DND-41 (cell line): Measurements from ENCODE around the gene TGFBR2.

Source experiments
- EZH2 ChIP-seq: IDR thresholded peaks from 3 replicates; pipeline ENCODE4 v1.6.1; 2012; ENCODE audit warnings: borderline replicate concordance, low read depth, mild to moderate bottlenecking, moderate library complexity, low read length, inconsistent platforms; ENCODE audit not compliant: severe bottlenecking
- TF ChIP-seq, protein P1 (sequence below): IDR thresholded peaks from 2 replicates; pipeline ENCODE4 v1.5.1; 2012; ENCODE audit warnings: borderline replicate concordance, low read length, moderate library complexity, mild to moderate bottlenecking; ENCODE audit not compliant: poor library complexity, severe bottlenecking; ENCODE audit errors: extremely low read depth

DNA sequence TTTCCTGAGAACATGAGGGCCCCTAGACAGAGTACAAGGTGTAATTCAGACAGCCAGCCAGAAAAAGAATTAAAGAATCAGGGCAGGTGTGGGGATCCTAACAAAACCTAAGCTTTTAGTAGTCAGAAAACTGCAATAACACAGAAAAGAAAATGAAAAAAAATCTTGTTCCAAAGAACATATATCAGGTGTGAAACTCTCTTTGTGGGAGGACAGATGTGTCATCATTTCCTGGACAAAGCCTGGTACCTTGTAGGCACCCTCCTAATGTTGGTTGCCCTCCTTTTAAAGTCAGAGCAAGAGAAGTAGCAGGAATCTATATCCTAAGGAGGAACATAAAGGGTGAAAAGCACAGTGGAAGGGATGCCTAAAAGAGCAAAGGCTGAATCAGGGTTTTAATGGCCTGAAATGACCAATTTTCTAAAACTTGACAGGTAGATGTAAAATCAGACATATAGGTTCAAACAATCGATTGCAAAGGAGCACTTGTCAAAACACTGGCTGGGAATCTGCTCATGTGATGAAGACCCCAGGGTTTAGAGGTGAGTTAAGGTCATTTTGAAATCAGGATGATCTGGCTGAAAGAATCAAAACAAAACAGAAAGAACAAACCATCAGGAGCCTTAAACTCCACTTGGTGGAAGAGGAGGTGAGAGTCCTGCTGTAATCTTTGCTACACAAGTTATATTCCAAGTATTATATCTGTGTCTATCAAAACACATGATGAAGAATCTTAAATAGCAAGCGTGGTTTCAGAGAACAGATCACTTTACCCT is 54.9 kb downstream of the TGFBR2 start:
- TF ChIP-seq EZH2 = no peak
- TF ChIP-seq, protein P1, sequence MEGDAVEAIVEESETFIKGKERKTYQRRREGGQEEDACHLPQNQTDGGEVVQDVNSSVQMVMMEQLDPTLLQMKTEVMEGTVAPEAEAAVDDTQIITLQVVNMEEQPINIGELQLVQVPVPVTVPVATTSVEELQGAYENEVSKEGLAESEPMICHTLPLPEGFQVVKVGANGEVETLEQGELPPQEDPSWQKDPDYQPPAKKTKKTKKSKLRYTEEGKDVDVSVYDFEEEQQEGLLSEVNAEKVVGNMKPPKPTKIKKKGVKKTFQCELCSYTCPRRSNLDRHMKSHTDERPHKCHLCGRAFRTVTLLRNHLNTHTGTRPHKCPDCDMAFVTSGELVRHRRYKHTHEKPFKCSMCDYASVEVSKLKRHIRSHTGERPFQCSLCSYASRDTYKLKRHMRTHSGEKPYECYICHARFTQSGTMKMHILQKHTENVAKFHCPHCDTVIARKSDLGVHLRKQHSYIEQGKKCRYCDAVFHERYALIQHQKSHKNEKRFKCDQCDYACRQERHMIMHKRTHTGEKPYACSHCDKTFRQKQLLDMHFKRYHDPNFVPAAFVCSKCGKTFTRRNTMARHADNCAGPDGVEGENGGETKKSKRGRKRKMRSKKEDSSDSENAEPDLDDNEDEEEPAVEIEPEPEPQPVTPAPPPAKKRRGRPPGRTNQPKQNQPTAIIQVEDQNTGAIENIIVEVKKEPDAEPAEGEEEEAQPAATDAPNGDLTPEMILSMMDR = no peak
